GM21423 (cell line): ENCODE data around the gene PIK3R5.

Experiments
- ATAC-seq: cut with Tn5 transposase; IDR thresholded peaks from one replicate; pipeline ENCODE4 v1.9.1; 2021; ENCODE audit warnings: mild to moderate bottlenecking, moderate library complexity; ENCODE audit not compliant: unreplicated experiment

Gene PIK3R5

DNA sequence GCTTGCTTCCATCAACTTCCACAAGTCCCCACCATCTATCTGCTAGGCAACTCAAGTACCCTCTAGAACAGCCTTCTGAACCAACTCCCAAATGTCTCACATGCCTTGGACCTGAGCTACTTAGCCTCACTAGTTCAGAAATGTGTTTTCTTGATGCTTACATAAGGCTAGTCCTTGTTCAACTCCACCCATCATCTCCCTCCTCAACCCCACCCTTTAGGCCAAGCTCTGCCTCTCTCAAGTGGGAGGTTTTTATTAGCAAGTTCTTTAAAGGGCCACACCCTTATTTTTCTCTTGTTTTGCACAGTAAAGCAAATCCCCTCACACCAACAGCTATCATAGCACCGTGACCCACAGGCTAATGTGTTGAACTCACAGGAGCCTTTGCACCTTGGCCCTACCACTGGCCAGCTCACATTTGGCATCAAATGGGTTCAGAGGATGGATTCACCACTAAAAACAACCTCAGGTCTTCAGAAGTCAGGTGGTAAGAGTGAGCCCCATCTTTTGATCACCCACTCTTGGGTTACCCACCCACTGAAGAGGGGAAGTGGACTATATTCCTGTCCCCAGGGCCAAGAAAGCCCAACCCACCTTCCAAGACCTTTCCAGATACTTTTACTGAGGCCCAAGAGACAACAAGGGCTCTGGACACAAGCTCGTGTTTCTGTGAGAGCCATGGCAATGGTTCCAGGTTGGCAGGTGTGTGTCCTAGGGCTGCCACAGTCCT lies 12.2 kb downstream of the PIK3R5 start:
- no peak for ATAC-seq

GRCh38 chr17:8952191-8952590 lies 13.3 kb downstream of the PIK3R5 start:
- ATAC-seq: no peak

DNA sequence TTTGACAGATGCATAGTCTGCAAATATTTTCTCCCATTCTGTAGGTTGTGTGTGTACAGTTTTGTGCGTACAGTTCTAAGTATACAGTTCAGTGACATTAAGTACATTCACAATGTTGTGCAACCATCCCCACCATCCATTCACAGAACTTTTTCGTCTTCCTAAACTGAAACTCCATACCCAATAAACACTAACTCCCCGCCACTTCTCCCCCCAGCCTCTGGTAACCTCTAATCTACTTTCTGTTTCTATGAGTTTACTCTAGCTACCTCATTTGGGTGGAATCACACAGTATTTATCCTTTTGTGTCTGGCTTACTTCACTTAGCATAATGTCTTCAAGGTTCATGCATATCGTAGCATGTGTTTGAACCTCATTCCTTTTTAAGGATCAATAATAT lies 14.3 kb downstream of the PIK3R5 start:
- ATAC-seq: no peak

DNA sequence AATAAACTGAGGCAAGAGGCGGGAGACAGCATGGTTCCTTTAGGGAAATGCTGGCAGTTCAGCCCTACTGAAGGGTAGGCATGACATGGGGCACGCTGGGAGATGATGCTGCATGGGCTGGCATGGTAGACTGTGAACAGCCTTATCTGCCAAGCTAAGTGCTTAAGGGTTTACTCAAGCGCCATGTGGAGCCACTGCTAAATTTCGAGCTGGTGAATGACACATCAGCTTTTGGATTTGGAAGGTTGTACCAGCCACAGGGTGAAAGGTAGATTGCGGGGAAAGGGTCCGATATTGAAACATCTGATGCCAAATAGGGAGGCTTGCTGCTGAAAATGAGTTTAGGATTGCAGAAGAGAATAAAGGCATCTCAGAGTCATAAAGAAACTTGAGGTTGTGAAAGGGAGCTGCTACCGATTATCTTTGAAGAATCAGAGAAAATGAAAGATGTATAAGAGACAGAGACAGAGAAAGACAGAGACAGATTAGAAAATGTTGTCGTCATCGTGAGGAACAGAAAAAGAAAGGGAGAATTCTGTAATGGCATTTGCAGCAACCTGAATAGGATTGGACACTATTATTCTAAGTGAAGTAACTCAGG lies 16.3 kb downstream of the PIK3R5 start:
- no peak for ATAC-seq

DNA sequence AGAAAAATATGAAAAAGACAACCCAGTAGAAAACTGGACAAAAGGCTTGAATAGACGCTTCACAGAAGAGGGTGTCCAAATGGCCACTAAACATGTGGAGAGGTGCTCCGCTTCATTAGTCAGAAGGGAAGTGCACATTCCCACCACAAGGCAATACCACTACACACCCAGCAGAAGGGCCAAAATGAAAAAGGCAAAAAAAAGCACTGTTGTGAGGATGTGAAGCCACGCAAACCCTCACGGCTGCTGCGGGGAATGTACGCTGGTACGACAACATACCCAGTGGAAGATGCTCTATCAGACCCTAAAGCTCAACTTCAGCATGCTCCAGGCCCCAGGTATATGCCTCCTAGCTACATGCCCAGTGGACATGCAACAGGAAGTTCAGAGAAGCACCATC lies 17.0 kb downstream of the PIK3R5 start:
- ATAC-seq: no peak

GRCh38 chr17:8947201-8947600 lies 18.3 kb downstream of the PIK3R5 start:
- ATAC-seq: no peak

DNA sequence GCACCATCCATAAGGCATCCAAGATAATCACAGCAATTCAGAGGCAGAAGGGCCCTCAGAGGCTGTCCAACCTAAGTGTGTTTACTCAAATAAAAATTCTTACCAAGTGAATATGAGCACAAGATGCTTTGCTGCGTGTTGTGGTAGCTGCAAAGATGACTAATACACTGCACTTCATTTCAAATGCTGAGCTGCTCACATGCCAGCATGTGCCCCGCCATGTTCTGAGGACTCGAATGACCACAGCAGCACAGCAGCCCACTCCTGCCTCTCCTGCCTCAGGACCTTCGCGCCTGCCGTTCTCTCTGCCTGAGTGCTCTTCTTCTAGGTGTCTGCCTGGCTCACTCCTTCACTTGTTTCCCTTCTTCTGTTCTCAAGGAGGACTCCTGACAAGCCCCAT lies 19.0 kb downstream of the PIK3R5 start:
- no peak for ATAC-seq

DNA sequence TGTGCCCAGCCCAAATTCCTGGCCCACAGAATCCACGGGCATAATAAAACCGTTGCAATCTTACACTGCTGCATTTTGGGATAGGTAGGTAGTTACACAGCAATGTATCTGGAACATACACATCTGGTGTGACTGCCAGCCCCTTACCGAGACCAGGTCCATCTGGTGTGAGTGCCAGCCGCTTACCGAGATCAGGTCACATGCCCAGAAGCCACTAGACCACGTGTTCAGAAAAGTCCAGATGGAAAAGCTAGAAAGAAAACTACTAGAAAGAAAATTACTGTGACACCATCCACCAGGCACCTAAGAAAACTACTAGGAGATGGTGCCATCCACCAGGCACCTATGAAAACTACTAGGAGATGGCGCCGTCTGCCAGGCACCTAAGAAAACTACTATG lies 19.4 kb downstream of the PIK3R5 start:
- ATAC-seq: no peak

DNA sequence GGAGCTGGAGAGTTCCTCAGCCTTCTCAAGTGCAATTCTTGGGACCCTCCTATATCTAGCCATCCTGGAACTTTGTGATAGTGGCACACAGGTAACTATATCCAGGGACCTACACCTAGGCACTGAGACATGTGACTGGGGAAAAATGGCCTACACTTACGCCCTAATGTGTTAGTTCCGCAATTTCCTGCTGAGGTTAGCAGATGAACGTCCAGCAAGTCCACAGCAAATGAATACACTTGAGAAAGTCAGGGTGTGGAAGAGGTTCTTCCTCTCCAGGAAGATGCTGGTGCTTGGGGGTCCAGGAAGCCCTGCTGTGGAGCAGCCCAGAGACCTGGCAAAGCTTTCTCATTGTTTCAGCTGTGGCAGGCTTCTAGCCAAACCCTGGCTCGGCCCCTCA lies 20.8 kb downstream of the PIK3R5 start:
- ATAC-seq: no peak

- no peak for ATAC-seq
Observed at GRCh38 chr17:8944083-8944482, 21.4 kb downstream of the PIK3R5 start.

DNA sequence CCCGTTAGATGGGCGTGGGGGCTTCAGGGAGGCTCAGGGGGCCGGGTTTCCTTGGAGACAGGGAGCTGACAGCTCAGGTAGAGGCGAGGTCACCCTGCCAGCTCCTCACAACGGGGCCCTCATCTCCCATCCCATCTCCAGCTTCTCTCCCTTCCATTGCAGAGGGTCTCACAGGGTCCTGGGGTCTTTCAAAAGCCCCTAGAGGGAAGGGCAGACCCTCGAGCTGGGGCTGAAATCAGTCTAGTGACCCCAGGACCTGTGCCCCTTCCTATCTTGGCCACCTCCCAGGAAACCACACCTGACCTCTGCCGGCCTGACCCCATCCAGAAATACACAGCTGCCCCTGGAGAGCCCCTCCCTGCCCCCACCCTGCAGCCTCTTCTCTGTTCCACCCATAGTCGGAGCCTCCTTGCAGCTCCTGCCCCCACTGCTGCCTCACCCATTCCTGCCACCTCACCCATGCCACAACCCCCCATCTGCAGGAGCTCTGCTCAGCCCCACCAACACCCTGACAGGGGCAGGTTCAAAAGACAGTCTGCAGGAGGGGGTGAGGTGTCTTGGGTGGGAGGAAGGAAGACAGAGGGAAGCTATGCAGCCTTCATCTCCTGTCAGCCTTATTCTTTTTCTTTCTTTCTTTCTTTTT lies 23.4 kb downstream of the PIK3R5 start:
- no peak for ATAC-seq

GRCh38 chr17:8941520-8941919 lies 24.0 kb downstream of the PIK3R5 start:
- no peak for ATAC-seq

- no peak for ATAC-seq
Observed at GRCh38 chr17:8940866-8941471, 24.5 kb downstream of the PIK3R5 start.

DNA sequence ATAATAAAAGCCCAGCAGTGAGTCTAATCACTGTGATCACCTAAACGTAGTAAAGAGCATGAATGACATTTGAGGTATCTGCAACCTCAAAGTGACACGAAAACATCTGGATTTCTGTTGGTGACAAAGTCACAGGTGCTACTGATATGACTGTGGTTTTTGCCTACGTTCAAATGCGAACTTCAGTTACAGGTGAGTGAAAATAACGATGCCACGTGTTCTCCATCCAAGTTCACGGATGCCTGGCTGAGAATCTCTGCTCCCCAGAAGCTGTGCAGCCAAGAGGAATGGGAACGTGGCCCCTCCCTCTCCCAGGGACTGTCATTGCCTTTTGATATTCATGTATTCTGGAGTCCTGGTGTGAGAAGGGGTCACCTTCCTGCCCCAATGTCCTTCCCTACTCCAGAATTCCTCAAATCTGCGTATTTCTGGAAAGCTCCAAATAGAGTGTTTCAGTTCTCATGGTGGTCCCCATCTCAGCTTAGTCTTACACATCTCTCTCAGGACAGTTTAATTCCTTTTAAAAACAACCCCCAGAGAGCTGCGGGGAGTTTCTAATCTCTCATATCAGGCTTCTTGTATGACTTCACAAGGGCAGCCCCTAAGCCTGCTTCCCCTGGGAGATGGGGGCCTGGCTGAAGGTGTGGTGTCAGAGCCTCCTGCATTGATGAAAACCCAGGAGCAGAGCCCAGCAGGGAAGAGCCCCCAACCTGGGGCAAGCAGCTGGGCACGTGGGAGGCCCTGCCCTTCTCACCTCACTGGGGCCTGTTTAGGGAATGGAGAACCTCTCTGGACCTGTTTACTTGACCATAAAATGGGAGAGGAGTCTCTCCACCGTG lies 25.8 kb downstream of the PIK3R5 start:
- no peak for ATAC-seq

DNA sequence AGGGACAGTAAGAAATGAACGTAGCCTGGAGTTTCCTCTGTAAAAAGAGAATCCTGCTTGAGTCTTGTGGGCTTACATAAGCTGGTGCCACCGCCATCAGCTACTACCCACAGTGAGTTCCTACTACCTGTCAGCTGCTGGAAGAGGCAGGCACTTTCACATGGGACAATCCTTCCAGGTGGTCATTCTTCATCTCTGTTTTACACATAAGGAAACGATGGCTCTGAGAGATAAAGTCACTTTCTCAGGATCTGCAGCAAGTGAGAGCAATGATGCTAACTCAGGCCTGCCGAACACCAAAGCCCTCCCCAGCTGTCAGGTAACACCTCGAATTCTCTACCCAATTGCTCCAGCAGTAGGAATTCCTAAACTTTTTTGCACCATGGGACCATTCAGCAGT lies 26.6 kb downstream of the PIK3R5 start:
- no peak for ATAC-seq

GRCh38 chr17:8935191-8935590 lies 30.3 kb downstream of the PIK3R5 start:
- no peak for ATAC-seq

DNA sequence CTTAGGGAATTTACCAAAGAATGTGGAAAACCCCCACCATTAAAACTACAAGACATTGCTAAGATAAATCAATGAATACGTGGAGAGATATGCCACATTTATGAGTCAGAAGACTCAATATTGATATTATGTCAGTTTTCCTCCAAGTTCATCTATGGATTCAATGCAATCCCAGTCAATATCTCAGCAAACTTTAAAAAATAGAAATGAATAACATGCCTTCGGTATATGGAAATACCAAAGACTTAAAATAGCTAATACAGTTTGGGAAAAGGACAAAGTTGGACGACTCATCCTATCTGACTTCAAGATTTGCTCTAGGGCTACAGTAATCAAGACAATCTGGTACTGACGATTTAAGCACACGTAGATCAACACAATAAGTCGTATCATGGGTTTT lies 31.2 kb downstream of the PIK3R5 start:
- no peak for ATAC-seq

DNA sequence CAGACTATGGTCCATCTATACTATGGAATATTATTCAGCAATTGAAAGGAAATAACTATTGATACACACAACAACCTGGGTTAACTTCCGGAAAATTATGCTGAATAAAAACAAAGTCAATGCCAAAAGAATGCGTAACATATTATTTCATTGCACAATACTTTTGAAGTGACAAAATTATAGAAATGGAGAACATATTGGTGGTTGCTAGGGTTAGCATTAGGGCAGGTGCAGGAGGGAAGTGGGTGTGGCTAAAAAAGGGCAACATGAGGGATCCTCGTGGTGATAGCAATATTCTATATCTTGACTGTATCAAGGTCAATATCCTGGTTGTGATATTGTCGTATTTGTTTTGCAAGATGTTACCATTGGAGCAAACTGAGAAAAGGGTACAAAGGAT lies 34.9 kb downstream of the PIK3R5 start:
- no peak for ATAC-seq

GRCh38 chr17:8928347-8928746 lies 37.2 kb downstream of the PIK3R5 start:
- no peak for ATAC-seq

DNA sequence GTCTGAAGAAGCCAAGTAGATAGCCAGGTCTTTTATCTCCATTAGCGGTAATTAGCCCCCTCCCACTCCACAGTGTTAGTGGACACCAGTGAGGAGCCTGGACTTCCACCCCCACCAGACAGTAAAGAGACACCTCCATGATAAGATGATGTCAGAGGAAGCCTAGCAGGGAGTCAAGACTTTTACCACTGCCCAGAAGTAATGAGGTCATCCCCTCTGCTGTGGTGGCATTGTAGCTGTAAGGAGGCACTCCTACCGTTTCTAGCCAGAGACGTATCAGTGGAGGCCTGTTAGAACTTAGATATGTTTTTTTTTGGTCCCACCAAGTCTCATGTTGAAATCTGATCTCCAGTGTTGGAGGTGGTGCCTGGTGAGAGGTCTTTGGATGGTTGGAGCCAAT lies 38.1 kb downstream of the PIK3R5 start:
- ATAC-seq: no peak

GRCh38 chr17:8925808-8926207 lies 39.7 kb downstream of the PIK3R5 start:
- no peak for ATAC-seq
